OCI-LY7 (cell line): Measurements from ENCODE around the gene LSS. TPM values are rescaled to one million over a fixed set of nuclear protein-coding genes. Genes with fewer than 3 reads are reported as not detected.

Source experiments
- BruUV-seq: library from RNA; stranded (reverse); fragments of 400-500 nt; replicated peaks from 2 replicates; lab custom pipeline; 2021; lab: Mats Ljungman, UMichigan
- CTCF ChIA-PET: fragments of 300-600 bp; sonication (Branson Sonifier 250); formaldehyde crosslinking; loops from one replicate; lab custom pipeline; 2022; ENCODE audit warnings: antibody characterized with exemption; ENCODE audit not compliant: unreplicated experiment; lab: Charles Lee
- POLR2A ChIA-PET: fragments of 300-600 bp; sonication (Branson Sonifier 250); formaldehyde crosslinking; loops from one replicate; lab custom pipeline; 2022; ENCODE audit warnings: antibody characterized with exemption; lab: Charles Lee
- DNase-seq: peaks from one replicate; pipeline ENCODE4 v3.0.0-alpha.2; 2015; ENCODE audit warnings: low spot score
- H2AFZ ChIP-seq: fragments of 200-600 bp; sonication (generic), shearing (Covaris generic); 2 replicates; pipeline ENCODE4 v1.6.1; 2014; ENCODE audit warnings: mild to moderate bottlenecking, antibody characterized with exemption, low read length, moderate library complexity
- H3K27ac ChIP-seq: fragments of 200-600 bp; sonication (generic); 2 replicates; pipeline ENCODE4 v1.5.1; 2014; ENCODE audit warnings: mixed run types, low read depth, mild to moderate bottlenecking, moderate library complexity, low read length, inconsistent platforms; ENCODE audit not compliant: poor library complexity, severe bottlenecking
- H3K36me3 ChIP-seq: fragments of 200-600 bp; sonication (generic); 2 replicates; pipeline ENCODE4 v1.6.1; 2014; ENCODE audit warnings: mild to moderate bottlenecking, antibody characterized with exemption, low read length, moderate library complexity, mixed read lengths; ENCODE audit not compliant: insufficient read depth
- H3K4me1 ChIP-seq: fragments of 200-600 bp; sonication (generic); 2 replicates; pipeline ENCODE4 v1.5.1; 2014; ENCODE audit warnings: mild to moderate bottlenecking, low read length; ENCODE audit not compliant: insufficient read depth, poor library complexity, severe bottlenecking
- H3K4me2 ChIP-seq: fragments of 200-600 bp; sonication (generic); 2 replicates; pipeline ENCODE4 v1.6.1; 2014; ENCODE audit warnings: mild to moderate bottlenecking, low read length
- H3K4me3 ChIP-seq: fragments of 200-600 bp; sonication (generic); 2 replicates; pipeline ENCODE4 v1.5.1; 2014; ENCODE audit warnings: mild to moderate bottlenecking, low read depth, low read length; ENCODE audit not compliant: poor library complexity, severe bottlenecking
- H3K79me2 ChIP-seq: fragments of 200-600 bp; sonication (generic); 2 replicates; pipeline ENCODE4 v1.6.1; 2016; ENCODE audit warnings: low read depth, mild to moderate bottlenecking, low read length, moderate library complexity, mixed read lengths; ENCODE audit not compliant: insufficient read depth
- H3K9me2 ChIP-seq: fragments of 200-600 bp; sonication (generic); 2 replicates; pipeline ENCODE4 v1.6.1; 2016; ENCODE audit warnings: mild to moderate bottlenecking, low read length, mixed read lengths; ENCODE audit not compliant: insufficient read depth
- H3K9me3 ChIP-seq: fragments of 200-600 bp; sonication (generic); 2 replicates; pipeline ENCODE4 v1.6.1; 2014; ENCODE audit warnings: mild to moderate bottlenecking, mixed run types, low read length, mixed read lengths
- H4K20me1 ChIP-seq: fragments of 200-600 bp; sonication (generic); 2 replicates; pipeline ENCODE4 v1.6.1; 2014; ENCODE audit warnings: mild to moderate bottlenecking, antibody characterized with exemption, low read length, moderate library complexity, mixed read lengths; ENCODE audit not compliant: insufficient read depth
- EZH2phosphoT487 ChIP-seq: fragments of 200-600 bp; sonication (generic); IDR thresholded peaks from 2 replicates; pipeline ENCODE4 v1.6.1; 2018; ENCODE audit warnings: low read depth, borderline replicate concordance, mild to moderate bottlenecking, mixed run types, antibody characterized with exemption, low read length, moderate library complexity, mixed read lengths
- intact Hi-C: fragments of 100-400 bp; cut with micrococcal nuclease; formaldehyde crosslinking; loops from one replicate; pipeline ENCODE4 v1.10.0; 2022; ENCODE audit not compliant: unreplicated experiment
- total RNA-seq, 2 experiments: library from RNA; depleted of rRNA in 1 of 2; stranded (reverse); fragments of >200 nt in 1 of 2; shearing (Covaris generic) in 1 of 2; gene quantifications; 2 replicates each; pipeline ENCODE4 v1.2.3, GENCODE V29; 2014 to 2022
- TF ChIP-seq, protein P1 (sequence below): fragments of 200-600 bp; sonication (generic); conservative IDR thresholded peaks from 2 replicates; pipeline ENCODE4 v1.5.1; 2014; ENCODE audit warnings: mild to moderate bottlenecking, antibody characterized with exemption, low read length, moderate library complexity, mixed read lengths

LSS gene
- total RNA-seq, 2 experiments from 2014 or later, result 45.4 to 137 TPM

GRCh38 chr21:46168659-46169386 is 59.8 kb downstream of the LSS start:
- H3K9me3 ChIP-seq, result no peaks in the 10 kb centered on the region
- TF ChIP-seq, protein P1, sequence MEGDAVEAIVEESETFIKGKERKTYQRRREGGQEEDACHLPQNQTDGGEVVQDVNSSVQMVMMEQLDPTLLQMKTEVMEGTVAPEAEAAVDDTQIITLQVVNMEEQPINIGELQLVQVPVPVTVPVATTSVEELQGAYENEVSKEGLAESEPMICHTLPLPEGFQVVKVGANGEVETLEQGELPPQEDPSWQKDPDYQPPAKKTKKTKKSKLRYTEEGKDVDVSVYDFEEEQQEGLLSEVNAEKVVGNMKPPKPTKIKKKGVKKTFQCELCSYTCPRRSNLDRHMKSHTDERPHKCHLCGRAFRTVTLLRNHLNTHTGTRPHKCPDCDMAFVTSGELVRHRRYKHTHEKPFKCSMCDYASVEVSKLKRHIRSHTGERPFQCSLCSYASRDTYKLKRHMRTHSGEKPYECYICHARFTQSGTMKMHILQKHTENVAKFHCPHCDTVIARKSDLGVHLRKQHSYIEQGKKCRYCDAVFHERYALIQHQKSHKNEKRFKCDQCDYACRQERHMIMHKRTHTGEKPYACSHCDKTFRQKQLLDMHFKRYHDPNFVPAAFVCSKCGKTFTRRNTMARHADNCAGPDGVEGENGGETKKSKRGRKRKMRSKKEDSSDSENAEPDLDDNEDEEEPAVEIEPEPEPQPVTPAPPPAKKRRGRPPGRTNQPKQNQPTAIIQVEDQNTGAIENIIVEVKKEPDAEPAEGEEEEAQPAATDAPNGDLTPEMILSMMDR, result no peak
- no peak for TF ChIP-seq EZH2phosphoT487
- no peaks in the 10 kb centered on the region for H3K79me2 ChIP-seq
- H3K27ac ChIP-seq, result no peak overlapping the region
- BruUV-seq, result no TSS peak
- no peaks in the 10 kb centered on the region for H3K9me2 ChIP-seq
- H3K4me3 ChIP-seq, result no peak overlapping the region
- H2AFZ ChIP-seq, result no peak overlapping the region
- DNase-seq, result no peak
- ChIA-PET CTCF (no interaction called here), POLR2A (no interaction called here)
- no peaks in the 10 kb centered on the region for H3K36me3 ChIP-seq
- intact Hi-C loops, result no loop called here
- H3K4me2 ChIP-seq, result no peak overlapping the region
- peaks cover 9% of the 10 kb centered on the region for H3K4me1 ChIP-seq
- no peaks in the 10 kb centered on the region for H4K20me1 ChIP-seq

- Histone ChIP-seq H3K4me1 (peaks cover 9% of the 10 kb centered on the region), H4K20me1 (no peaks in the 10 kb centered on the region), H3K4me2 (no peak overlapping the region), H3K4me3 (no peak overlapping the region), H3K79me2 (no peaks in the 10 kb centered on the region), H3K9me3 (no peaks in the 10 kb centered on the region), H3K9me2 (no peaks in the 10 kb centered on the region), H2AFZ (no peak overlapping the region), H3K27ac (no peak overlapping the region), H3K36me3 (no peaks in the 10 kb centered on the region)
- ChIA-PET CTCF (no interaction called here), POLR2A (no interaction called here)
- TF ChIP-seq, protein P1, result no peak
- no peak for TF ChIP-seq EZH2phosphoT487
- BruUV-seq, result no TSS peak
- no peak for DNase-seq
- intact Hi-C loops, result no loop called here
These were observed 60.3 kb downstream of the LSS start for GRCh38 chr21:46168238-46168637.

DNA sequence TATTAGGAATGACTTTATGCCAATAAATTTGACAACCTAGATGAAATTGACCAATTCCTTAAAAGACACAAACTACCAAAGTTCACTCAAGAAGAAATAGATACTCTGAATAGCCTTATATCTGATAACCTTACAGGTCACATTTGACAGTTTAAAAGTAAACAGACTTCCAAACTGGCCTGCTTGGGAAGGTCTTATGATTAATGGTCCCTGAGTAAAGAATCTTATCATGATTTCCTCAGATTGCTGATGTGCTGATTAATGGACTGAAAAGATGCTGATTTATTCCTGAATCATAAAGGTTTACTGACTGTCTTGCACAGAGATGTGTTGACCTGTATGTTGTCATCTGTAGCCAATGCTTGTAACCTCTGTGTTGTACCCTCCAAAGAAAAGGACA is 63.5 kb downstream of the LSS start:
- no peak for DNase-seq
- CTCF ChIA-PET, result no interaction called here
- peaks cover 3% of the 10 kb centered on the region; the same call in 1 of the 2 replicates for H3K9me3 ChIP-seq
- no peak overlapping the region for H2AFZ ChIP-seq
- H3K4me2 ChIP-seq, result no peak overlapping the region
- H4K20me1 ChIP-seq, result no peaks in the 10 kb centered on the region
- TF ChIP-seq EZH2phosphoT487, result no peak
- TF ChIP-seq, protein P1, result no peak
- intact Hi-C loops, result no loop called here
- H3K4me1 ChIP-seq, result no peaks in the 10 kb centered on the region
- no peaks in the 10 kb centered on the region for H3K36me3 ChIP-seq
- no peaks in the 10 kb centered on the region for H3K79me2 ChIP-seq
- H3K27ac ChIP-seq, result no peak overlapping the region
- no TSS peak for BruUV-seq
- no peak overlapping the region for H3K4me3 ChIP-seq
- POLR2A ChIA-PET, result no interaction called here
- H3K9me2 ChIP-seq, result no peaks in the 10 kb centered on the region
